Activated CD8-positive, alpha-beta memory T cell treated with anti-CD3 and anti-CD28 coated beads for 4 hours (primary cell): ENCODE measurements around the gene ANKRD63.

Experiments
- DNase-seq, 2 donors: peaks; one replicate each; pipeline ENCODE4 v3.0.0-alpha.2; 2020; ENCODE audit warnings: low read depth in 2 of 2

ANKRD63 gene

GRCh38 chr15:40295877-40296560, 13.2 kb upstream of the ANKRD63 start:
- DNase-seq, result no peak

GRCh38 chr15:40295297-40295696, 12.4 kb upstream of the ANKRD63 start:
- no peak for DNase-seq

GRCh38 chr15:40293905-40294895, 11.3 kb upstream of the ANKRD63 start:
- DNase-seq, result no peak

- no peak for DNase-seq
These were observed 10.1 kb upstream of the ANKRD63 start for GRCh38 chr15:40293006-40293405.

- DNase-seq, result no peak
These were observed 9.4 kb upstream of the ANKRD63 start for GRCh38 chr15:40292246-40292645.

- DNase-seq, result no peak
These were observed 8.2 kb upstream of the ANKRD63 start for GRCh38 chr15:40290918-40291574.

GRCh38 chr15:40290545-40290917, 7.7 kb upstream of the ANKRD63 start:
- DNase-seq, result no peak

- DNase-seq, result no peak
These were observed 6.4 kb upstream of the ANKRD63 start for GRCh38 chr15:40289140-40289775.

- DNase-seq, result no peak
These were observed 5.1 kb upstream of the ANKRD63 start for GRCh38 chr15:40287968-40288367.

GRCh38 chr15:40287505-40287904, 4.6 kb upstream of the ANKRD63 start:
- DNase-seq, result no peak

GRCh38 chr15:40286794-40287193, 3.9 kb upstream of the ANKRD63 start:
- no peak for DNase-seq

- DNase-seq, result no peak
These were observed 3.2 kb upstream of the ANKRD63 start for GRCh38 chr15:40286061-40286532.

- no peak for DNase-seq
These were observed 2.7 kb upstream of the ANKRD63 start for GRCh38 chr15:40285554-40286011.

GRCh38 chr15:40285151-40285550, 2.3 kb upstream of the ANKRD63 start:
- no peak for DNase-seq

- DNase-seq, result no peak
These were observed 894 bp upstream of the ANKRD63 start for GRCh38 chr15:40283615-40284300.

GRCh38 chr15:40282147-40282868, 556 bp downstream of the ANKRD63 start:
- no peak for DNase-seq

GRCh38 chr15:40281801-40282146, 1.1 kb downstream of the ANKRD63 start:
- DNase-seq, result no peak

- DNase-seq, result no peak
These were observed 1.6 kb downstream of the ANKRD63 start for GRCh38 chr15:40281057-40281800.

GRCh38 chr15:40280260-40281056, 2.4 kb downstream of the ANKRD63 start:
- no peak for DNase-seq
